Stimulated activated CD8-positive, alpha-beta memory T cell treated with anti-CD3 and anti-CD28 coated beads, Interleukin-2, amount 100 ng/mL, for 48 hours (primary cell): Measurements from ENCODE around the gene DHRS1.
"Not testable (repeated sequence)": the region's sequence is repeated elsewhere in the genome, so short reads cannot be mapped to it uniquely, and the experiment has no call there.

Source experiments
- DNase-seq, 2 donors: peaks; one replicate each; pipeline ENCODE4 v3.0.0-alpha.2; 2020; ENCODE audit warnings: low read depth in 2 of 2

Gene DHRS1

GRCh38 chr14:24327914-24328313, 28.3 kb upstream of the DHRS1 start:
- DNase-seq, result not testable (repeated sequence)

GRCh38 chr14:24327303-24327702, 27.7 kb upstream of the DHRS1 start:
- DNase-seq, result no peak

DNA sequence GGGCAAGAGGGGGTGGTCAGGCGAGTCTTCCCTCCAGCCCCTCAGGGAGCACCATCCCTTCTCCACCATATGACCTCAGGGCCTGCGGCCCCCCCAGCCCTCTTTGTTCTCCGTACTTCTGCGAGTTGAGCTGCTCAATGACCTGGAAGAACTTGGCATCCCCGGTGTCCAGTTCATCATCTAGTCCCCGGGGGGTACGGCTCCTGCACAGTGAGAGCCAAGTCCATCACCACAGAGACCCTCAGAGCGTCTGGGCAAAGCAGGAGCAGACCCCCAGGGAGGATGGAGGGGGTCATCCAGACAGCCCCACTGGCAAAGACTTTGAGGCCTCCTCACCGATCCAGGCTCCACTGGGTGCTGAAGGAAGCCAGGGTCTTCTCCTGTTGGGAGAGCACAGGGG, 26.4 kb upstream of the DHRS1 start:
- no peak for DNase-seq

GRCh38 chr14:24325041-24325530, 25.5 kb upstream of the DHRS1 start:
- no peak for DNase-seq

DNA sequence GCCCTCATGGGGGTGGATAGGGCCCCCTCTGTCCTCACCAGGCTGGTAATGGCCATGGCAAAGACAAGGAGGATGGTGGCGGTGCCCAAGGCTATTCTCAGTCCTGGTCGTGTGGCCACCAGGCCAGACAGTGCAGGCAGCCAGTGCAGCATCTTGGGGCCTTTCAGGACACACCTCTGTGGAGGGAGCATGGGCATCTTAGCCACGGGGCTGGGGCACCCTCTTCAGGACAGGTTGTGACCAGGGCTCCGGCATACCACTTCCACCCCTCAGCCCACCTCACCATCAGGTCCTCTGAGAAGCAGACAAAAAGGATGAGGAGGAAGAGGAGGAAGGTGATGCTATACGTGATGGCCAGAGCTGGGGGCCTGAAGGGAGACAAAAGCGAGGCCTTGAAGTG, 24.4 kb upstream of the DHRS1 start:
- DNase-seq, result no peak

DNA sequence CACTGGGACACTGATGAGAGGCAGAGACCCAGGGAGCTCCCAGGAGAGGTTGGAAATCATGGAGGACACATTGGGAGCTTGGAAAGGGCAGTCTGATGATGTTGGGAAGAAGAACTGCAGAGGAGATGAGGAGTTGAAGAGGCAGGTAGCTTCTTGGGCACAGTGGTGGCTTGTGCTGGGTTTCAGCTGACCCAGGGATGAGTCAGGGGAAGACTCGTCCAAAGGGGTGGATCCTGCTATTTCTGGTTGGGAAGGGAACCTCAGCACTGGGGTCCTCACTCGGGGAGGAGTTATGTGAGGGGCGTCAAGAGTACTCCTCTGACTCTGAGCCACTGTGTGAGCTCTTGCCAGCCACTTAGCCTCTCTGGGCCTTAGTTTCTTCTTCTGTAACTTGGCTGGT, 23.8 kb upstream of the DHRS1 start:
- DNase-seq, result no peak

- DNase-seq, result no peak
Measured at GRCh38 chr14:24322672-24323071, 23.1 kb upstream of the DHRS1 start.

GRCh38 chr14:24321212-24321975, 21.8 kb upstream of the DHRS1 start:
- DNase-seq, result no peak

- no peak for DNase-seq
Measured at GRCh38 chr14:24317141-24317928, 17.8 kb upstream of the DHRS1 start.

GRCh38 chr14:24316597-24316950, 17.0 kb upstream of the DHRS1 start:
- no peak for DNase-seq

GRCh38 chr14:24315807-24316596, 16.4 kb upstream of the DHRS1 start:
- DNase-seq, result no peak

GRCh38 chr14:24315243-24315806, 15.7 kb upstream of the DHRS1 start:
- no peak for DNase-seq

GRCh38 chr14:24314377-24315193, 15.0 kb upstream of the DHRS1 start:
- no peak for DNase-seq

DNA sequence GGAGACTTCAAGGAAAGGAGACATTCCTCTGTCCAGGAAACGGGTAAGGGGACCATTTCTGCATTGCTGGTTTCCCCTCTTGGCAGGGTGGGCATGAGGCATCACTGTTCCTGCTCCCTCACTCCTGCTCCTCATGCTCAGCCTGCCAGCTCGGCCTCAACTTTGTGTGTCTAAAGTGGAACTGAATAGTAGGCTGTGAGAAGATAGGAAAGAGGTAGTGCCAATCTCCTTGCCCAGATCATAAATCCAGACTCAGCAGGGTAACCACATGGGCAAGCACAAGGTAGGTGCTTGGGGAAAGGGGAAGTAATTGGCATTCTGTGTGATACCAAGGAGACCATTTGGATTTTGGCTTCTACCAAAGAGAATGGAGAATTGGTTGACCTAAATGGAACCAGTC, 14.3 kb upstream of the DHRS1 start:
- no peak for DNase-seq

- no peak for DNase-seq
Measured at GRCh38 chr14:24312736-24313507, 13.3 kb upstream of the DHRS1 start.

GRCh38 chr14:24311837-24312615, 12.4 kb upstream of the DHRS1 start:
- no peak for DNase-seq

- peak; percentile 44 to 47 for DNase-seq
Measured at GRCh38 chr14:24310646-24311604, 11.3 kb upstream of the DHRS1 start, which contains the start of gene LTB4R. Gene LTB4R, plus strand, starts transcription at chr14:24311502. Its CDS starts 4,150 bp downstream, at chr14:24315652.

DNA sequence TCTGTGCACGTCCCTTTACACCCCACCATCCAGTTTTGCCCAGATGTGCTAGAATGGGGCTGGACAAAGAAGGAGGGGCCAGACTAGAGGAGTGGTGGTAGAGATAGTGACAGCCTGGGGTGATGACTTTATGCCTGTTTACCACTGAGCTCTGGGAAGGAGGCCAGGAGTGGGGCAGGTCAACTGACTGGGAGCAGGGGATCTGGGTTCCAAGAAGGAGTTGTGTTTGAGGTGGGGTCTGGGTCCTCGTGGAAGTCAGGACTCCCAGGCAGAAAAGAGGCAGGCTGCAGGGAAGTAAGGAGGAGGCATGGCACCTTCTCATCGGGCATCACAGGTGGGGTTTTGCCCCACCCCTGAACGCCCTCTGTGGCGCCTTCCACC, 10.7 kb upstream of the DHRS1 start:
- DNase-seq, result no peak
